ENCODE results near the gene SCARF2.
"Not testable (repeated sequence)": the region's sequence is repeated elsewhere in the genome, so short reads cannot be mapped to it uniquely, and the experiment has no call there.

SCARF2 gene

DNA sequence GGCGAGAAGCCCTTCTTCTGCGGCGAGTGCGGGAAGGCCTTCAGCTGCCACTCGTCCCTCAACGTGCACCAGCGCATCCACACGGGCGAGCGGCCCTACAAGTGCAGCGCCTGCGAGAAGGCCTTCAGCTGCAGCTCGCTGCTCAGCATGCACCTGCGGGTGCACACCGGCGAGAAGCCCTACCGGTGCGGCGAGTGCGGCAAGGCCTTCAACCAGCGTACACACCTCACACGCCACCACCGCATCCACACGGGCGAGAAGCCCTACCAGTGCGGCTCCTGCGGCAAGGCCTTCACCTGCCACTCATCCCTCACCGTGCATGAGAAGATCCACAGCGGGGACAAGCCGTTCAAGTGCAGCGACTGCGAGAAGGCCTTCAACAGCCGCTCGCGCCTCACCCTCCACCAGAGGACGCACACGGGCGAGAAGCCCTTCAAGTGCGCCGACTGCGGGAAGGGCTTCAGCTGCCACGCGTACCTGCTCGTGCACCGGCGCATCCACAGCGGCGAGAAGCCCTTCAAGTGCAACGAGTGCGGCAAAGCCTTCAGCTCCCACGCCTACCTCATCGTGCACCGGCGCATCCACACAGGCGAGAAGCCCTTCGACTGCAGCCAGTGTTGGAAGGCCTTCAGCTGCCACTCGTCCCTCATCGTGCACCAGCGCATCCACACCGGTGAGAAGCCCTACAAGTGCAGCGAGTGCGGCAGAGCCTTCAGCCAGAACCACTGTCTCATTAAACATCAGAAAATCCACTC lies 31.5 kb downstream of the SCARF2 start:
- DNase-seq, result no peak

DNA sequence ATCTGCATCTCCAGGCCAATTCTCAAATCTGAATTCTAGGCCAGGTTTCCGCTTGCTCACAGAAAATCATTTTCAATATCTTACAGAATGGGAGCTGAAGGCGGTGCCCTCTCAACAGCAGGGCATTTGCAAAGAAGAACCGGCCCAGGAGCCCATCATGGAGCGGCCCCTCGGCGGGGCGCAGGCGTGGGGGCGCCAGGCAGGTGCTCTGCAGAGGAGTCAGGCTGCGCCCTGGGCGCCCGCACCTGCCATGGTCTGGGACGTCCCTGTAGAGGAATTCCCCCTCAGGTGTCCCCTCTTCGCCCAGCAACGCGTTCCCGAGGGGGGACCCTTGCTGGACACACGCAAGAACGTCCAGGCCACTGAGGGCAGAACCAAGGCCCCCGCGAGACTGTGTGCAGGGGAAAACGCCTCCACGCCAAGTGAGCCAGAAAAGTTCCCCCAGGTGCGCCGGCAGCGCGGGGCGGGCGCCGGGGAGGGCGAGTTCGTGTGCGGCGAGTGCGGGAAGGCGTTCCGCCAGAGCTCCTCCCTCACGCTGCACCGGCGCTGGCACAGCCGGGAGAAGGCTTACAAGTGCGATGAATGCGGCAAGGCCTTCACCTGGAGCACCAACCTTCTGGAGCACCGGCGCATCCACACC lies 32.2 kb downstream of the SCARF2 start:
- no peak for DNase-seq

DNA sequence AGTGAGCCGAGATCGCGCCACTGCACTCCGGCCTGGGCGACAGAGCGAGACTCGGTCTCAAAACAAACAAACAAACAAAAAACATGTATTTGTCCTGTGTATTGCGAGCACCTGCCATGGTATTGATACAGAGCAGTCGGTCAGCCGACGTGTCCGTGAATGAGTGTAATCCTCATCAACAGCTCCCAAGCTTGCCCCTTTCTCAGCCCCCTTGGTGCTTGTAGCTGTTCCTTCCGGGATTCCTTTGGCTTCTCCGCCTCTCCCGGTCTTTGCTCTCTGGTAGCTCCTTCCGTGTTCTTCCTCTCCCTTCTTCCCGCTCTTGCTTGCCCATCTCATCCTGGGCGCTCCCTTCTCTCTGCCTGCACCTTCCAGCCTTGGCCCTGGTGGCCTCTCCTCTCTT lies 32.7 kb downstream of the SCARF2 start:
- no peak for DNase-seq

DNA sequence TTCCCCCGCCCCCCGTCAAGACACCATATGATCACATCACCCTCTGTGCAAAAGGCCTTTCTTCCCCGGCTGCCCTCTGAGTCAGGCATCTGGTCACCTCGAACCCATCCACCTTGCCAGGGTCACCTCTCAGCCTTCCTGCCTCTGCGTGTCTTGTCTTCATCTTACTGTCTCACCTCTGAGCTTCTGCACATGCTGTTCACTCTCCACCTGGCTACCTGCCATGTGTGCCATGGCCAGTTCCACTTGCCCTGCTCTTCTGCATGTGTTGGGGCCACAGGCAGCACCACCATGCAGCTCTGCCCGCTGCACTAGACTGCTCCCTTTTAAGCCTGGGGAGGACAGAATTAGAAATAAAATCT lies 33.9 kb downstream of the SCARF2 start:
- DNase-seq, result no peak

DNA sequence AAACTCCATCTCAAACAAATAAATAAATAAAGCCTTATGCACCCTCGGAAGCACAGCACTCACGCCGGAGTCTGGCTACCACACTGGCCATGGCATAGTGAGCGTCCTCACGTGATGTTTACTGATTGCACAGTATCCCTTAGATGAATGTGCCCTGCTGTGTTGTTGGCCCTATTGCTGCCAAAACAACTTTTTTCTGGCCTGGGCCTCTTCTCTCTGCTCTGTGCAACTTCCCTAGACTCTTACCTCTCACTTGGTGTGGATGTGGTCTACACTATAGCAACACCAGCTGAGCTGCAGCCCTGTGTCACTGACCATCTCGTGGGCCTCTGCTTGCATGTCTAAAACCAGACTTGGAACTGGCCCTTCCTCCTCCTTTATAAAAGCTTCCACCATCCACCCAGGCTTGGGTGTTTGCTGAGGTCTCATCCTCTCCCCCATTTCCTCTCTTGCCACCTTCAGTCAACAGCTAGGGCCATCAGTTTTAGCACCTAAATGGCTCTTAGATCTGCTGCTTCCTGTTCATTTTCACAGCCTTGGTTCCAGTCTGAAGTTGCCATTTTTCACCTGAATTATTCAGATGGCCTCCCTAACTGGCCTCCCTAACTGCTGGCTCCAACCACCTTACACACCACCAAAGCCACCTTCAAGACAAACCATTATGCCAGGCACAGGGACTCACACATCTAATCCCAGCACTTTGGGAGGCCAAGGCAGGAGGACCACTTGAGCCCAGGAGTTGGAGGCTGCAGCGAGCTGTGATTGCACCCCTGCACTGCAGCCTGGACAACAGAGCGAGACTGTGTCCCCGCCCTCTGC lies 34.5 kb downstream of the SCARF2 start:
- DNase-seq, result no peak

DNA sequence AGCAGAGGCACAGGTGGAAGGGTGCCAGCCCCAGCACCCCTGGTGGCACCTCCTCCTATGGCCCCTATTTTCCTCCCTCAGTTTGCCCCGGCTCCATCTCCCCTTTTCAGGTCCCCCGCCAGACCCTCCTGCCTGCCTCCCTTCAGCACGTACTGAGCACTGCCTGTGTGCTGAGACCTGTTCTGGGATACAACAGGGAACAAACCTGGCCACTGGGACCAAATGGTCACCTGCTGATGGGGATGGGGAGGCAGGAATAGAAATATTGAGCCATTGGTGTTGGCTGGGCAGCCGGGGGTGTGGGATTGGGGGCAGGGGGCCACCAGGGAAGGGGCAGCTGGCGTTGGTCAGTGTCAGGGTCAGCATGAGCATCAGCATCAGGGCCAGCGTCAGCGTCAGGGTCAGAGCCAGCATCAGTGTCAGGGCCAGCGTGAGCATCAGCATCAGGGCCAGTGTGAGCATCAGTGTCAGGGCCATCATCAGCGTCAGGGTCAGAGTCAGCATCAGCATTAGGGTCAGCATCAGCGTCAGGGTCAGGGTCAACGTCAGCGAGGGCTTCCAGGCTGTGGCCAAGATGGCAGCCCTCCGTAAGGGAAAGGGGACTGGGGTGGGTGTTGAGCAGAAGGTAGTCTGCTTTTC lies 36.1 kb downstream of the SCARF2 start:
- DNase-seq, result no peak

DNA sequence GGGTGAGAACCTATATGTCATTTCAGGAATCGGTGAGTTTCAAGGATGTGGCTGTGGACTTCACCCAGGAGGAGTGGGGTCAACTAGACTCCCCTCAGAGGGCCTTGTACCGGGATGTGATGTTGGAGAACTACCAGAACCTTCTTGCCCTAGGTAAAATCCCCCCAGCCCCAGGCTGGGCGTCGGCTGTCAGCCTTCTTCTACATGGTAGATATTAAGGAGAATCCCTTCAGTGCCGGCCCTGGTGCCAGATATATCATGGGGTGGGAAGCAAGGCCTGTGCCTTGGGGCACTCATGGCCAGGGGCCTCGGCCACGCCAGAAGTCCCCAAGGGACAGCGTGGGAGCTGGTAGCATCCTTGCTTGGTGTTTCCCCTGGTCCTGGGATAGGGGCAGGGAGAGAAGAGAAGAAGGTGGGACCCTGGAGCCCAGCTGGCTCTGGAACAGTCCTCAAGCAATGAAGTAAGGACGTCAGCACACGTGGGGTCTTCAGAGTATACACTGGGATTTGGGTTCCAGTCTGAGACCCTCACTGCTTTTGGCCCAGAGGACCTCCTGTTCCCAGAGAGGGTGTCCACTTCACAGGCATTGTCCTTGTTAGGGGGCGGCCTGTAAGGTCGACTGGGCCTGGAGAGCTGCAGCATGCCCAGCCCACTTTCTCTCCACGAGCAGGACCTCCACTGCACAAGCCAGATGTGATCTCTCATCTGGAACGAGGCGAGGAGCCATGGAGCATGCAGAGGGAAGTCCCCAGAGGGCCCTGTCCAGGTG lies 36.8 kb downstream of the SCARF2 start:
- no peak for DNase-seq

DNA sequence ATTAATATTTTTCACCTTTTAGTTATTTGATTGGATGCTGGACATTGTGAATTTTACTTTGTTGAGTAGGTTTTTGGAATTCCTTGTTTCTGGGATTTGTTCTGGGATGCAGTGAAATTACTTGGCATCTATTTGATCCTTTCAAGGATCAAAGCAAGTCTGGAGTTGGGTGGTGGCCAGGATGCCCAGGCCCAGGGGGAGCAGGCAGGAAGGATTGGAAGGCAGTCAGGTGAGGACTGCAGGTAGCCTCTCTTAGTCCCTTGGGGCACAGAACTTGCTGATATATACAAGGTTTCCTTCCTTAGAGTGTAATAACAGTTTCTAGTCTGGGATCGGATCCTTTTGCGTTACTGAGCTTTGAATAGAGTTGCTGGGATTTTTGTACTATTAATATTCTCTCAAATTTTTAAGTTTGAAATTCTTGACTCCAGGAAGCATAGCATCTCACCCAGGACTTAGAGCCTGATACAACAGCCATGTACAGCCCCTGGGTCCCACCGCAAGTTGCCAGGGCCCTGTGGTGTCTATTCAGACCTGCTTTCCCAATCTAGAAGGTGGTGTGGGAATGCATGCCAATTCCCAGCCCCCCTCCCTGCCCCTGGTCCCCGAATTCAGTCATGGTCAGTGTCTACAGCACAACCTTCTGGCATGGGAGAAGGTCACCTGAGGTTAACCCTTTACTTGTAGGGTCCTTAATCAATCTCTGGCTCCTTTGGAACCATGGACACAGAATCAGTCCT lies 37.6 kb downstream of the SCARF2 start:
- DNase-seq, result no peak

DNA sequence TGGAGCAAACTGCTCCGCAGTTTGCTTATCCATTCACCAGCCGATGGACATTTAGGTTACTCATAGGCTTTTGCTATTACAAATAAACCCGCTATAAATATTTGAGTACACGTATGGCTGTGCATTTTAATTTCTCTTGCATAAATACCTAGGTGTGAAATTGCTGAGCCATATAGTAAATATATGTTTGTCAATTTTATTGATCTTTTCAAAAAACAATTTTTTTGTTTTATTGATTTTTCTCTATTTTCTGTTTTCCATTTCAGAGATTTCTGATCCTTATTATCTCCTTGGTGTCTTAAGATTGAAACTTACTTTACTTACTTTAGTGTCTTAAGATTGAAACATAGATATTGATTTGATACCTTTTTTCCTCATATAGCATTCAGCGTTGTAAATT lies 39.2 kb downstream of the SCARF2 start:
- no peak for DNase-seq

DNA sequence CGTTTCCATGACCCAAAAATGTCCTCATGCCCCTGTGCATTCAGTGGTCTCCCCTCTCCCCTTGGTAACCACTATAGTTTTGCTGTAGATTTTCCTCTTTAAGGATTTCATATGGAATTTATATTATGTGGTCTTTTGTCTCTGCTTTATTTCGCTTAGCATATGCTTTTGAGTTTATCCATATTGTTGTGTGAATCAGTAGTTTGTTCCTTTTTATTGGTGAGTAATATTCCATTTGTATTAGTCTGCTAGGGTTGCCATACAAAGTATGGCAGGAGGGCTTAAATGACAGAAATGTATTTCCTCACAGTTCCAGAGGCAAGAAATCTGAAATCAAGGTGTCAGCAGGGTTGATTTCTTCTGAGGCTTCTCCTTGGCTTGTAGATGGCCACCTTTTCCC lies 40.1 kb downstream of the SCARF2 start:
- DNase-seq, result no peak

DNA sequence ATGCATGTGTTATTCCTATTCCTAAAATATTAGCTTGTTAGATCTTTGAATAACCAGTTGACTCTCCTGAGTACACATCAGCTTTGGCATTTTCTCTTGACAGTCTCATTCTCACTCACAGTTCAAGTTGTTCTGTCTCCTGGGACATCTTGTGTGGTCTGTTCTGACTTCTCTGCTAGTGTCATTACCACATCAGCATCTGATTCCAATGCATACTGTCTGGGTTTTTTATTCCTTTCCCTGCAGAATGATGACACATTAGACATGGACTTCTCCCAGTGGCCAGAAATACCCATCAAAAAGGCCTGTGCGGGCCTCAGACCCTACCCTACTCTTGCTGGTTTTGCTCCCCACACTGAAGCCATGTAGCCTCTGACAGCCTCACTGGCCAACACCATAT lies 41.0 kb downstream of the SCARF2 start:
- DNase-seq, result no peak

DNA sequence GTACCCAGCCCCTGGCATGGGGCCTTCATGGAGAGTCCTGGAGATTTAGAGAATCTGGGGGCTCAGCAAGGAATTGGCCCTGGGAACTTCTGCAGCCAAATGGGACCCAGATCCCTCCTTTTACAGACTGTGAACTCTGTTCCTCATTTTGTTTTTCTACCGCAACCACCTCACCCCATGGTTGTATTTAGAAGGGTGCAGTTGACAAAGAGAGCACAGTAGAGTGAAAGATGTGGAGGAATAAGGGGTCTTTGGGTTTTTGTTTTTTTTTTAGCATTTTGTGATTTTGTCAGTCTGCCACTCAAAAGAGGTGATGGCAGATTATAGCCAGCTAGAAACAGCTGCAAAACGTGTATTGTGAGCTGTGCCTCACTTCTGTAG lies 41.7 kb downstream of the SCARF2 start:
- DNase-seq, result no peak

DNA sequence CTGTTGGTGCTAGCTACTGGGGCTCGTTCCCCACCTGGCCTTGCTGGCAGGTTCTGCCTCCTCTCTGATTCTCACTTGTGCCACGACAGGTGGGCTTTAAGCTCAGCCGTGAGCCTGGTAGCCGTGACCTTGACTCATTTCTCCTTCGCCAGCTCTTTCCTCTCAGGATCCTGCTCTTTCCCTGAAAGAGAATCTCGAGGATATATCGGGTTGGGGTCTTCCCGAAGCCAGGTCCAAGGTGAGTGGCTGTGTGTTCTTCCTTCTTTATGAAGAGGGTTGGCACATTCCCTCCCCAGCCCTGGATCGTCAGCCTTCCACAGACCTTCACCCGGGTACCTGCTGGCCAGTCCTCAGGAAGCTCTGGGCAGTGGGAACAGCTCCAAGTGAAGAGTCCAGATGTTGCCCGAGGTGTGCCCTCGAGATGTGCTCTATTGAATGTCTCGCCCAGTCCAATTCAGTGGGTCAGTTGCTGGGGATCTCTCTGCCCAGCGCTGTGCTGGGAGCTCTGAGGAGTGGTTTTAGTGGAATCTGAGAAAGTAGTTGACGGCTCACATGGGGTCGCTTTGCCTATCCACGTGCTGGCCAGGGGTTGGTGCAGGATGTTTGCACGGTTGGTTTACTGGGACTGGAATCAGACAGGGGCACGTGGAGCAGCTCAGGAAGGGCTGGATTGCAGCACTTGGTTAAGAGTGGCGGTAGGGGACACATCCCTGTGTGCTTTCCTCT lies 42.3 kb downstream of the SCARF2 start:
- no peak for DNase-seq

DNA sequence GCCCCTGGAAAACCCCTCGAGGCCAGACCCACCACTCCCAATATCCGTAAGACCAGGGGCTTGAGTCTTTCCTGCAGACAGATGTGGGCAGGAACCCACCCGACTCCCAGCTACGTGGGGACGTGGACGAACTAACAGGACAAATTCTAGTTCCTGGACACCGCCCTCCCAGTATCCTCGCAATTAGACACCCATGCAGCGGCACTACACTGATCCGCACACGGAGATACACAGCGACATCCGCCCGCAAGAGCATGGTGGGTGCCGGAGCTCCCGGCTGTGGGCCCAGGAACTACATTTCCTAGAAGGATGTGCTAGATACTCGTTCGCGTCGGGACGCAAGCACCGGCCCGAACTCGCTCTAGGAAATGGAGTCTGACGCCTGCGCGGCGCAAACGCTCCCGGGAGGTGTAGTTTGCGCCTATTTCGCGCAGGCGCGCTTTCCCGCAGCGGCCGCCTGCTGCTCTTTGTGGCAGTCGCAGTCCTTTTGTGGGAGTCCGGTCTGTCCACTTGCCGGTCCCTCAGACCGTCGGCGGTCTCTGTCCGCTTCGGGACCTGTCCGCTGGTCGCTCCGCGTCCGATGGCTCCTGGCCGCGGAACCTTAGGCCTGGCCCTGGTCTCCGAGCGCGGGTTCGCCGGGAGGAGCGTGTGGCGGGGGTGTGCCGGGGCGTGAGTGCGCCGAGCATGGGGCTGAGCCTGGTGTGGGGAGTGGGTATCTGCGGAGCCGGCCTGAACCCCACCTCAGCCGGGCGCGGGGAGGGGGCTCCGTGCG lies 43.7 kb downstream of the SCARF2 start, which contains the start of gene ZNF74:
Gene ZNF74, plus strand, starts transcription at position 447 of the 772 bp plus-strand sequence. CDS start 478 bp downstream, outside the sequence.
- DNase-seq, result no peak

DNA sequence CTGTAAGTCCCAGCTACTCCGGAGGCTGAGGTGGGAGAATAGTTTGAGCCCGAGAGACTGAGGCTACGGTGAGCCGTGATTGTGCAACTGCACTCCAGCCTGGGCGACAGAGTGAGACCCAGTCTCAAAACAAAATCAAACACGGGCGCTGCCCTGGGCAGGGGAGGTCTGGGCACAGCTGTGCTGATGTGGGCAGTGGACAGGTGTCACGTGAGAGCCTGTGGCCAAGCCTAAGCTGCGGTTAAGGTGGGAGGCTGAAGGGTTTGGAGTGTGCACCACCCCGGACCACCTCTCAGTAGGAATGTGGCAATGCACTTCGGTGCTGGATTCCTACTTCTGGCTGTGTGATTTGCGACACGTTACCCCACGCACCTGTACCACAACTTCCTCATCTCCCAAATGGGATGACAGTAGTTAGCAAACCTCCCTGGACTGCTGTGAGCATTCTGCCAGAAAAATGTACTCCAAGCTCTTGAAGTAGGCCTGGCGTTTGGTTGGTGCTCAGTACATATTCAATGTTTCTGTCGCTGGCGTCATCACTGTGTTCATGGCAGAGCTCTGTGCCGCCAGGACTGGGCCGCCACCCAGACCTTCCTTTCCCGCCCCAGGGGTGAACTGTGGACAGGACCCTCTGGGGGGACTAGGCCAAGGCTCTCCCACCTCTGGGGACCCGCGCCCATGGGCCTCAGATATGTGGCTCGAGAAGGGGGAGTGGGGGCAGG lies 44.5 kb downstream of the SCARF2 start:
- no peak for DNase-seq

DNA sequence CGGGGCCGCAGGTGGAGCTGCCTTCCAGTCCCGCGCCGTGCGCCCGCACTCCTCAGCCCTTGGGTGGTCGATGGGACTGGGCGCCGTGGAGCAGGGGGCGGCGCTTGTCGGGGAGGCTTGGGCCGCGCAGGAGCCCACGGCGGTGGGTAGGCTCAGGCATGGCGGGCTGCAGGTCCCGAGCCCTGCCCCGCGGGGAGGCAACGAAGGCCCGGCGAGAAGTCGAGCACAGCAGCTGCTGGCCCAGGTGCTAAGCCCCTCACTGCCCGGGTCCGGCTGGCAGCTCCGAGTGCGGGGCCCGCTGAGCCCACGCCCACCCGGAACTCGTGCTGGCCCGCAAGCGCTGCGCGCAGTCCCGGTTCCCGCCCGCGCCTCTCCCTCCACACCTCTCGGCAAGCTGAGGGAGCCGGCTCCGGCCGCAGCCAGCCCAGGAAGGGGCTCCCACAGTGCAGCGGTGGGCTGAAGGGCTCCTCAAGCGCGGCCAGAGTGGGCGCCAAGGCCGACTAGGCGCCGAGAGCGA lies 45.2 kb downstream of the SCARF2 start:
- not testable (repeated sequence) for DNase-seq

DNA sequence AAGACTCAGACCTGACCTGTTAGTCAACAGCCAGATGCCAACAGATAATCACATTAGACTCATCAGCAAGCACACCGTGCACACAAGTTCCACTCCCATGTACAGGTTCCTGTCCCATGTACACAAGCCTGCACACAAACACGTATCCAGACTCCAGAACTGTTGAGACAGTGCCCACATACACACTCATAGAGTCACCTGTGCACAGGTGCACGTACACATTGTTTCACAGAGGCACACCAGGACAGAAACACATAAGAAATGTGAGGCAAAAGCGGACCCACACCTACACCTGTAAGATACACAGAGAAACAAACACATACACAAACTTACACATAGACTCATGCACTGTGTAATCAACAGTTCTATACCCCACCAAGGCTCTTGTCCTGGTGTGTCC lies 46.4 kb downstream of the SCARF2 start:
- no peak for DNase-seq

DNA sequence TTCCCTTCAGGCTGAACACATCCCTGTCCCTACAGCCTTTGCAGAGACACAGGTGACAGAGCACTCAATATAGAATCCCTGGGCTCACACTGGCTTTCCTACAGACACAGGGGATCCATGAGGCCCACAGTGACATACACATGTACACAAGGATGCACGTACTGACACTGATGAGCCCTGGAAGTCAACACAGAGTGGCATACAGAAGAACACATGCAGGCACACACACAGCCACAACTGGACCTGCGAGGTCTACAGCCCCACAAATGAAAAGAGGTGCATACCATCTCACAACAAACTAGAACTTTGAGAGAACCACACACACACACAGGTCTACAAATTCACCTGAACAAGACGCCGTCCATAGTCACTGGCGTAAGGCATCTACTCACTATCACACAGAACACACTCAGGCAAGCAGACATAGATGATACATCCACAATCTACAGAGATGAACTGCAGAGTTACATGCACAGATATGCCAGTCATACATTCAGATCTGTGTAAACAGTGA lies 47.2 kb downstream of the SCARF2 start:
- DNase-seq, result no peak

DNA sequence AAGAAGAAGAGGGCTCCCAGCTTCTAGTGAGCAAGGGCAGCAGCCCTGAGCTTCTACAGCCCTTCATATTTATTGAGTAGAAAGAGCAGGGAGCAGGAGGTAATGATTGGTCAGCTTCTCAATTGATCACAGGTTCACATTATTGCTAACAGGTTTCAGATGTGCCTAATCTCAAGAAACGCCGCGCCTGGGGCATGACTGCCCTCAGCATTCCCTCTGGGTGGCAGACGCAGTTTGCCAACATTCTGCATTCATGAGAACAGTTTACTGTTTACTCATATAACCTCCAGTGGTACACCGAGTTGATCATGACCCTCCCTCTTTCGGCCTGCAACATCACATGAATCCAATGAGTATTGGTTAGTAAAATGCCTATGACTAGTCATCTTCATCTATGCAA lies 48.3 kb downstream of the SCARF2 start:
- DNase-seq, result no peak
